ENCODE measurements around the gene DBH.

DBH gene

GRCh38 chr9:133702798-133703590 lies 66.8 kb downstream of the DBH start:
- DNase-seq (ENCODE audit: extremely low read depth, low read depth), result no peak
- H3K4me3 ChIP-seq (replicated peaks; ENCODE audit: low read depth, low read length), result no peak overlapping the region
- TF ChIP-seq CTCF (IDR thresholded peaks at IDR 0.05; ENCODE audit: low read depth, low read length, missing control alignments), result no peak

- no peak for DNase-seq (ENCODE audit: extremely low read depth, low read depth)
Observed at GRCh38 chr9:133703591-133704399, 67.6 kb downstream of the DBH start.

GRCh38 chr9:133704711-133705181 lies 68.6 kb downstream of the DBH start:
- TF ChIP-seq CTCF (IDR thresholded peaks at IDR 0.05; ENCODE audit: low read depth, low read length, missing control alignments), result no peak
- H3K4me3 ChIP-seq (replicated peaks; ENCODE audit: low read depth, low read length), result no peak overlapping the region
- DNase-seq (ENCODE audit: extremely low read depth, low read depth), result no peak

More at GRCh38 chr9:133703591-133704399, 67.6 kb downstream of the DBH start:
- no peak overlapping the region for H3K4me3 ChIP-seq (replicated peaks; ENCODE audit: low read depth, low read length)
- TF ChIP-seq CTCF (IDR thresholded peaks at IDR 0.05; ENCODE audit: low read depth, low read length, missing control alignments), result no peak

- no peak for DNase-seq (ENCODE audit: extremely low read depth, low read depth)
Observed at GRCh38 chr9:133705576-133705975, 69.4 kb downstream of the DBH start.

GRCh38 chr9:133706307-133707050 lies 70.3 kb downstream of the DBH start:
- no peak for TF ChIP-seq CTCF (IDR thresholded peaks at IDR 0.05; ENCODE audit: low read depth, low read length, missing control alignments)
- no peak for DNase-seq (ENCODE audit: extremely low read depth, low read depth)

More at GRCh38 chr9:133705576-133705975, 69.4 kb downstream of the DBH start:
- H3K4me3 ChIP-seq (replicated peaks; ENCODE audit: low read depth, low read length), result no peak overlapping the region
- TF ChIP-seq CTCF (IDR thresholded peaks at IDR 0.05; ENCODE audit: low read depth, low read length, missing control alignments), result no peak

GRCh38 chr9:133707065-133707762 lies 71.1 kb downstream of the DBH start:
- DNase-seq (ENCODE audit: extremely low read depth, low read depth), result no peak
- H3K4me3 ChIP-seq (replicated peaks; ENCODE audit: low read depth, low read length), result no peak overlapping the region
- TF ChIP-seq CTCF (IDR thresholded peaks at IDR 0.05; ENCODE audit: low read depth, low read length, missing control alignments), result no peak

More at GRCh38 chr9:133706307-133707050, 70.3 kb downstream of the DBH start:
- H3K4me3 ChIP-seq (replicated peaks; ENCODE audit: low read depth, low read length), result no peak overlapping the region

Data from HFF-Myc (cell line).